GM18519 (cell line): ENCODE data around the gene EPN2.

Source experiments
- ATAC-seq: cut with Tn5 transposase; IDR thresholded peaks from one replicate; pipeline ENCODE4 v1.9.1; 2021; ENCODE audit warnings: mild to moderate bottlenecking, moderate library complexity; ENCODE audit not compliant: unreplicated experiment, low FRiP score

EPN2 gene

DNA sequence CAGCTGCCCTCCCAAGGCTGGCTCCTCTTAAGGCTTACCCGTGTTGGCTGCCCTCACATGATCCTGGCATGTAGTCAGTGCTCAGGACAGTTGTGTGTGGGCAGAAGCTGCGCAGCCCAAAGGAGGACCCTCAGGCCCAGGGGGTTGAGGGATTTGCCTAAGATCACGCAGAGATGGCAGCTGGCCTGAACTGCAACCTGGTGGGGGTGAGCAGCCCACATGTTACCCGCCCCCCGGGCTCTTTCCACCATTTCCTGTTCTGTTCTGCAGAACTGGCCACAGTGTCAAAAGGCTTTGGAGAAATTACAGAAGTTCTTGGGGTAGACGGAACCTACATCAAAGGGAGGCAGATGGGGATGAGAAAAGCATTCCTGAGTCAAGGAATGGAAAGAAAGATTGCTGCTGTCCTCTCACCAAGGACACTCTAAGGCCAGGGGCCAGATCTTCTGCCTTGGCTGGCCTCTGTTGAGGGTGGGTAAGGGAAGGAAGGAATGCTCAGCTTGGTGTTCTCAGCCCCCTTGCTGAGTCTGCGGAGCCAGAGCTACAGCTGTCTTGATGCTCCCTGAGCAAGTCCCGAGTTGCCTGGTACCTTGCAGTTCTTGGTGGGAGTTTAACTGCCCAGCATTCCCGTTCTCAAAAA lies 53.0 kb downstream of the EPN2 start:
- ATAC-seq = no peak

DNA sequence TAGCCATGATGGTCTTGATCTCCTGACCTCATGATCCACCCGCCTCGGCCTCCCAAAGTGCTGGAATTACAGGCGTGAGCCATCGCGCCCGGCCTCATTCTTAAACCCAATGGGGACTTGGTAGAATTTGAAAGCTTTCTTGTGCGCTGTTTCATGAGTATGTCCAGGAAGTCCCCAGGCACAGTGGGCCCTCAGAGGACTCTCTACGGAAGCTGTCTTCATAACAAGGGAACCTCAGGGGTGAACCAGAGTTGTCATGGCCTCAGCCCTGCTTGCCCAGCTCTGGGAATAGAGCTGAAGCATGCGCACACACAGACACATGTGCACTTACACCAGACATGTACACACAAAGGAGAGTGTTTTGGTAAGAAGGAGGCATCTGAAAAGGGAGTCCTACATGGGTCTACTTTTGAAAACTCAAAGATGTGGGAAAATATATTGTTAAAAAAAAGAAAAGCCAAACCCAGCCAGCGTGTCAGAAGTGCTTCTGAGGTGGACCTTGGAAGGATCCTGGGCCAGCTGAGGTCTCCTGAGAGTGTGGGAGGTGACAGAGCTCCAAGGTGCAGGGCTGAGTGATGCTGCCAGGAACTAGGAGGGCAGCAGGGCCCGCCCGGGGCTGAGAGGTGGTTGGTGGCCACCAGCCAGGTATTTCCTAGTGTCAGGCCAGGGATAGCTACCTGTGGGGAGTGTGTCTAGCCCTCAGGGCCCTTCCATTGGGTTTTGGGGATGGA lies 54.6 kb downstream of the EPN2 start:
- no peak for ATAC-seq

- ATAC-seq = no peak
These were observed 55.2 kb downstream of the EPN2 start for GRCh38 chr17:19292377-19292711.

- ATAC-seq = no peak
These were observed 57.3 kb downstream of the EPN2 start for GRCh38 chr17:19294443-19294842.

GRCh38 chr17:19295473-19296135 lies 58.4 kb downstream of the EPN2 start:
- ATAC-seq = no peak

DNA sequence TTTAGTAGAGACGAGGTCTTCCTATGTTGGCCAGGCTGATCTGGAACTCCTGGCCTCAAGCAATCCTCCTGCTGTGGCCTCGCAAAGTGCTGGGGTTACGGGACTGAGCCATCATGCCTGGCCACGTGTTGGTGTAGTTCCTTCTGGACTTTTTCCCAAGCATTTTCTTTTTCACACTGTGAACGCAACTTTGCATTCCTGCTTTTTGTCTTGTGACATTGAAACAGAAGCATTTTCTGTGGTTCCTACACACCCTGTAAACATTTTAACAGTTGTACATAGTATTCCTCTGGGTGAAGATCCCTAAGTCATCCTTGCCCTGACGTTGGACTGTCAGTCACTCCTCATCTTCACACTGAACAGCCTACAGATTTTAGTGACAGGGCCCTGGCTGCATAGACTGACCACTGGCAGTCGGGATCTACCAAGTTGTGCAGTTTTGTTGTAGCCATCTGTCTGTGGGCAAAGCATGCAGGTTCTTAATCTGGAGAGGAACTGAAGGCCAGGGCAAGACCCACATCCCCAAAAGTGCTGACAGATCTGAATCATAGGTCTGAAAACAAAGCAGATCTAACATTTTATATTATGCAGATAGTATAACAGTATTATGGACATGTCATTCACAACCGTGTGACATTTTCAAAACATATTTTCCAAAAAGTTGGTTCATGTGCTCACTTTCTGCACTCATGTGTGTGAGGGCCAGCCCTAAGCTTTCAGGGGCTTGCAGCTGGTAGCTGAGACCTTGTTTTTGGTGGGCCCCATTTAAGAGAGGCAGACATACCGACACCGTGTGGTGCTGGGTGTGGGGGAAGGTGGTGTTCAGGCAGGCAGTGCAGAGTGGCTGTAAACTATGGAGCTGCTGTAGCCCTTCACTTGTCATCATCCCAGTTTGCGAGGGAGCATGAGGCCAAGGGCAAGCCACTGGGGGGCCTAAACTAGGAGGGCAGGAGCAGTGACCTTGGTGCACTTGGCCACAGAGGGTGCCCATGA lies 59.9 kb downstream of the EPN2 start:
- ATAC-seq = no peak

DNA sequence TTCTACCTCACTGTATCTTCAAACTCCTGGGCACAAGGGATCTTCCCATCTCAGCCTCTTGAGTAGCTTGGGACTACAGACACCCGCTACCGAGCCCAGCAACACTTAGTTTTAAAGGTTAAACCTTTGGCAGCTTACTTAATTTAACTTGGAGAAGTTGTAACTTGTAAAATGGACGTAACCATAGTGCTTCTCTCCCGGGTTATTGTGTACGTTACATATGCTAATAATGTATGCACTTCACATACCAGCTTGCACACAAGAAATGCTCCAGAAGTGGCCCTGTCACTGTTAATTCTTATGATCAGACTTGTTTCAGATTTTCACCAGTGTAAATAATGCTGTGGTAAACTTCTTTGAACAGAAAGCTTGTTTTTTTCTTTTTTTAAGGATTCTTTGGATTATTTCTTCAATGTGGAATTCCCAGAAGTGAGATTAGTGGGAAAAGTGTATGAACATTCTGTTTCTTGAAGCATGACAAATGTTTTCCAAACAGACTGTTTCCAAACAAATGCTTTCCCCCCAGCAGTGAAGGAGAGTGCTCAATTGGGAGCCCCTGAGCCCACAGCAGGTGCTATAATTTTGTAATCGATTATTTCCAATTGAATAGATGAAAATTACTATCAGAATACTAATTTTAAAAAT lies 61.5 kb downstream of the EPN2 start:
- ATAC-seq = no peak

DNA sequence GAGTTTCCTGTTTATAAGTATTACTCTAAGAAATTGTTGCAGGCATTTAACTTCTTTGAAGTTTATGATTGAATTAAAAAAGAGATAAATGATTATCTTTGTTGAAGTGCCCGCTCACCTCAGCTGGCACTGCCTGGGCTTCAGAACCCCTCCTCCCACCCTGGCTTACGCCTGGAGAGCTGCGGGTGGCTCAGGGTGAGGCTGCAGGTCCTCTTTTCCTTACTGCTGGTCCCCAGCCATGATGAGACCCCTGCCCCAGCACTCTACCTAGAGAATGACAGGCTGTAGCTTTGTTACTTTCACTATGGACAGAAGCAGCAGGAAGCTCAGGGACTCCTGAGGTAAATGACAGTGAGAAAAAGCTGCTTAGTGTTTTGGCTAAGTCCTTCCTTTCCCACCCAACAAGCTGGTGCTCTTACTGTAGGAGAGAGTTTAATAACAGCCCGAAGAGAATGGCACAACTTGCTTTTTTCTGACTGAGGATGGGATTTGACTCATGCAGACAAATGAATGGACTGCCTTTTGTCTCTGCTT lies 62.1 kb downstream of the EPN2 start:
- no peak for ATAC-seq

- no peak for ATAC-seq
These were observed 62.7 kb downstream of the EPN2 start for GRCh38 chr17:19299866-19300265.

DNA sequence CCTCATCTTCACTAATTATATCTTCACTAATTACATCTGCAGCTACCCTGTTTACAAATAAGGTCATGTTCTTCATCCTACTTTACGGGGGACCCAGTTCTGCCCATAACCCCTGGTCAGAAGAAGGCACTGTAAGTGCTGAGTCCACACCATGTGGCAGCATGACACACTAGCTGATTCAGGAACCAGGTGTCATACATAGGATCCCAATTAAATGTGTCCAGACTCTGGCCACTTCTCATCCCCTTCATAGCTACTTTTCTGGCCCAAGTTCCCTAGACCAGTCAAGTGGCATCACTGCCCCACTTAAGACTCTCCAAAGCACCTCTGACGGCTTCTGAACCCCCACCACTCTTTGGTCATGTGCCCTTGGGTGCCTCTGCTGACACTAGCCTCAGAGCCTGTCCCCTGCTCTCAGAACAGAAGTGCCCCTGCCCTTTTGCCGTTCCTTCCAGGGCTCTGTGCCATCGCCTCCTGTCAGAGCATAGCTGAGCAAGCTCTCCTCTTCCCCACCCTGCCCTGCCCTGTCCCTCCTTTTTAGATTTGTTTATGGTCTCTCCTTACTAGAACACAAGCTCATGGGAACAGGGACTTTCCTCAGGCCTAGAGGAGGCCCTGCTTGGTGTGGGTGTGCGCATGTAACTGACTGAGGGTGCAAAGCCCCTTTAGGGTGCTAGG lies 64.2 kb downstream of the EPN2 start:
- no peak for ATAC-seq

DNA sequence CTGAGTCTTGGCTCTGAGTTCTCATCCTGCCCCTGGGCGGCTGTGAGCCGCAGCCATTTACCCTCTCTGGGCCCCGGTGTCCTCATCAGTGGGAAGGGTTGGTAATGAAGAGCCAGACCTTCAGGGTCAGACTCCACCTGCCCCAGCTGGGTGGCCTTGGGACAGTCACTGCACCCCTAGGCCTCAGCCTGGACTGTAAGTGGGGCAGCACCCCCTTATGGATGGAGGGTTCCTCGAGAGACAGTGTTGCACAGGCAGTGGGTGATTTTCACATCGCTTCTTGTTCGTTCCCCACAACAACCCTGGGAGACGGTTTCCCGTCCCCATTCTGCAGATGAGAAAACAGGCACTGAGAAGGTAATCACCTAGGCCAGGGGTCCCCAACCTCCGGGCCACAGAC lies 64.8 kb downstream of the EPN2 start:
- ATAC-seq = no peak

GRCh38 chr17:19302791-19303331 lies 65.7 kb downstream of the EPN2 start:
- ATAC-seq = no peak

GRCh38 chr17:19303367-19303776 lies 66.2 kb downstream of the EPN2 start:
- ATAC-seq = no peak

DNA sequence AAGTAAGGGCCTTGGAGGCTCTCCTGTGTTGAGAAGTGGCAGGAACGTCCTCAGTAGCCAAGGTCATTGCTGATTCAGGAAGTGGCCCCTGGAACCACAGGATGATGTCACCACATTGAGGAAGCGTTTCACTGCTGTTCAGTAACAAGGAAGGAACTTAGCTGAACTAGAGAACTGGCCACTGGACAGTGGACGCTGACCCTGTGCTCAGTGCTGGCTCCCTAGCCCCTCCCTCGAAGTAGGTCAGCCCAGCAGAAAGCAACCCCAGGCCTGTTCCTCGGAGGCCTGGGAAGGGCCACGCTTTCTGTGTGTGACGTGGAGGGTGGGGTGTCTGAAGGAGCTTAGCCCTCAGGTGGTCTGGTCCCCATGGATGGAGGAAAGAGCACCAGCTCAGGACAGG lies 67.0 kb downstream of the EPN2 start:
- ATAC-seq = no peak

DNA sequence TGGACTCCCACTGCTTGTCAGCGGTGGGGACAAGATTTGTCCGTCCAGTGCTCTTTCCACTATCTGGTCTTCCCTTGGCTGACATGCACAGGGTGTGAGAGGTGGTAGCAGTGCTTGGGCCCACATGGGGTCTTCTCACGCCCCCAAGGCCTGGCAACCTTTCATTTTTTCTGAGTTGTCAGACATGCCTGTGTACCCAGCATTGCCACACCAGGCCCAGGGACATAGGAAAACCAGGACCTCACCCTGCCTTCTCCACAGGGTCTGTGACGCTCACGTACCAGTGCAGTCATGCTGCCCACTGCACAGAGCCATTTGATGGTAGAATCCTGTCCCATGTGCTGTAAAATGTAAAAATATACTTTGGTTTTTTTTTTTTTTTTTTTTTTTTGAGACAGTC lies 67.6 kb downstream of the EPN2 start:
- ATAC-seq = no peak

DNA sequence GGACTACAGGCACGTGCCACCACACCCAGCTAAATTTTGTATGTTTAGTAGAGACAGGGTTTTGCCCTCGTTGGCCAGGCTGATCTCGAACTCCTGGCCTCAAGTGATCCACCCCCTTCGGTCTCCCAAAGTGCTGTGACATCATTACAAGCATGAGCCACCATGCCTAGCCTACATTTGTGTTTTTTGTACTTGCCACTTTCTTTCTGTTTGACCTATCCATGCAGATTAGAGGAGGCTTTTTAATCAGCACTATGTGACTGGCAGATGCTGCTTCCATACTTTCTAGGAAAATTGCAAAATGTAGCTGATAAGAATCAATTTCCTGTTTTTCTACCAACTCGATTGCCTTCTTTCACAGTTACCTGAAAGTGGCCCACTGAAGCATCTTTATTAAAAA lies 68.1 kb downstream of the EPN2 start:
- no peak for ATAC-seq

DNA sequence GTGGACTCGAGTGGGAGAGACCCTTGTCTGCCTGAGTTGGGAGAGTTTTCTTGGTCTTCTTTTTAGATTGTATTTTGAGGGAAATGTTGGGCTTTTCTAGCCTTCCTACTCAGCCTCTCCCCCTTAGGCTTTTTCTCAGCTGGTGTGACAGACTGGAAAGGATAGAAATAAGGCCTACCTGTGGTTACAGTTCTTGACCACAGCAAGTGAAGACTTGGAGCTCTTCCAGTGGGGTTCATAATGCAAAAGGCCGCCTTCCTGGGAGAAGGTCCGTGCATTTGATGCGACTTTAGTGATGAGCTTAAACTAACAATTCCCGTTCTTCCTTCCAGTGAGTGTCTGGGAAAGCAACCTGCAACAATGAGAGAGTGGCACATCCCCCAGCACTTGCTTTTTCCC lies 68.6 kb downstream of the EPN2 start:
- ATAC-seq = no peak

DNA sequence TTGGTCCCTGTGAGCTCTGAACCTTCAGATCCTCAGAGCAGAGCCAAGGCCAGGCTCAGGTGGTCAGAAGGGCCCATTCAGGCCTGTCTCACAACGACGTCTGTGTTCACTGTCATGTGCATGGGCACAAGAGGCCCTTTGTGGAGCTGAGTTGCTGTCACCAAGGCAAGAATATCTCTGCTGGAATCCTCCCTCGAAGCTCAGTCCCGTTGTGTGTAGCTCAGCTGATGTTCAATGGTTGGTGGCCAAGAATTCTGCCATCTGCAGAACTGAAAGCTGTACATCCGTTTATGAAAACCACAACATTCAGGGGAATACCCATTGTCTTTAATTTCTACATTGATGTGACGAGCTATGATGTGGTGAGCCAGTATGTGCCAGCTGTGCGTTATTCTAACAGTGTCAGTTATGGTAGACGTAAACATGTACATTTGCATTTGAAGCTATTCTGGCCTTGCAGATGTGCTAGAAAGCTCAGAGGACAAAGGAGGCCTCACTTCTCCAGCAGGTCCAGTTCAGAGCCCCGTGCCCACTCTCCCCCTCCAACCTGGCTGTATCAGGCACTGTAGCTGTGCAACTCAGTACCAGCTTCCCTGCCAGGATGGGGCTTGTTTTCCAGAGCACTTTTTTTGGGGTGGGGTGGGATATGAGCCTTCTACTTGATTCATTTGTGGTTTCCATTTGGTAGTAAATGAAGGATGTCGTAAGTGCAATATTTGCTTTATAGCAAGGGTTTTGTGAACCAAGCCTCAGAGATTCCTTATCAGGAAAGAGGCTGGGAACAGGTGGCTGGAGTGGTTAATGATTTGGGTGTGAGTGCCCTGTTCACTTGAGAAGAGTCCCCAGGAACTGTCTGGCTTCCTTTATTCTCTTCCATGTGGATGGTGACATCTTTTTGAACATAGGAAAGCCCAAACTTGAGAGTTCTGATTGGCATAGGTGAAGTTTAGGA lies 69.3 kb downstream of the EPN2 start:
- peak; percentile 79 for ATAC-seq
